ENCODE data around the gene UGT1A10. TPM values are rescaled to one million over a fixed set of nuclear protein-coding genes. Genes with fewer than 3 reads are reported as not detected.

Gene UGT1A10
- total and polyA plus RNA-seq, 2 of the 13 experiments (the other 11 are each of a cell fraction or from before 2014, with no cell fraction given) = not detected

GRCh38 chr2:233658610-233659009, 22.4 kb downstream of the UGT1A10 start:
- no peak overlapping the region for H3K27ac ChIP-seq (ENCODE audit: extremely low read length, insufficient read depth, low read length)
- in situ Hi-C loops (cut with HindIII; ENCODE audit: extremely low pct_ligation_motif_present, low pct_unique_long_range_greater_than_20kb) (no loop called here), intact Hi-C loops (cut with micrococcal nuclease; ENCODE audit: unreplicated experiment) (no loop called here)
- H3K9ac ChIP-seq (ENCODE audit: insufficient read depth, low read depth, low read length) = no peak overlapping the region
- H4K20me1 ChIP-seq (ENCODE audit: insufficient read depth, low read length) = no peaks in the 10 kb centered on the region
- BruUV-seq (replicated peaks) = no TSS peak
- no peak for TF ChIP-seq ZNF883 (CRISPR knock-in tag; IDR thresholded peaks at IDR 0.05; ENCODE audit: not compliant biosample characterization)
- H3K36me3 ChIP-seq (replicated peaks in 1 of 2; ENCODE audit: control insufficient read depth in 1 of 2, insufficient read depth in 2 of 2, low read length in 2 of 2) = no peaks in the 10 kb centered on the region
- no peak for ATAC-seq
- CTCF ChIA-PET (ENCODE audit: low intra/inter-chr PET ratio, low total read pairs) = no interaction called here
- FAIRE-seq = no peak
- H3K79me2 ChIP-seq (ENCODE audit: insufficient read depth, low read length) = no peaks in the 10 kb centered on the region
- POLR2A ChIA-PET = no interaction called here
- no peak overlapping the region for H3K4me3 ChIP-seq (replicated peaks in 1 of 3; ENCODE audit: insufficient read depth in 1 of 3, low read depth in 2 of 3, low read length in 3 of 3)
- no peak overlapping the region for H3K4me2 ChIP-seq (ENCODE audit: low read depth, low read length)
- no peaks in the 10 kb centered on the region for H3K4me1 ChIP-seq (ENCODE audit: insufficient read depth, low read length)
- no peaks in the 10 kb centered on the region for H3K9me3 ChIP-seq (ENCODE audit: low read length)
- no peaks in the 10 kb centered on the region for H3K27me3 ChIP-seq (ENCODE audit: control insufficient read depth in 1 of 2, insufficient read depth in 2 of 2, low read length in 2 of 2)
- H2AFZ ChIP-seq (ENCODE audit: low read length) = no peak overlapping the region
- DNase-seq (ENCODE audit: low spot score) = no peak

GRCh38 chr2:233663911-233664310, 27.7 kb downstream of the UGT1A10 start:
- 0% methylated on average over 1 of the region's 1 CpG for WGBS (ENCODE audit: low lambda C conversion rate)
- Histone ChIP-seq H3K79me2 (ENCODE audit: insufficient read depth, low read length) (no peaks in the 10 kb centered on the region), H3K4me3 (replicated peaks in 1 of 3; ENCODE audit: insufficient read depth in 1 of 3, low read depth in 2 of 3, low read length in 3 of 3) (no peak overlapping the region), H3K27me3 (ENCODE audit: control insufficient read depth in 1 of 2, insufficient read depth in 2 of 2, low read length in 2 of 2) (no peaks in the 10 kb centered on the region), H3K4me1 (ENCODE audit: insufficient read depth, low read length) (no peaks in the 10 kb centered on the region), H2AFZ (ENCODE audit: low read length) (no peak overlapping the region), H3K9ac (ENCODE audit: insufficient read depth, low read depth, low read length) (no peak overlapping the region), H3K27ac (ENCODE audit: extremely low read length, insufficient read depth, low read length) (no peak overlapping the region), H3K4me2 (ENCODE audit: low read depth, low read length) (no peak overlapping the region), H3K9me3 (ENCODE audit: low read length) (no peaks in the 10 kb centered on the region), H3K36me3 (replicated peaks in 1 of 2; ENCODE audit: control insufficient read depth in 1 of 2, insufficient read depth in 2 of 2, low read length in 2 of 2) (no peaks in the 10 kb centered on the region), H4K20me1 (ENCODE audit: insufficient read depth, low read length) (no peaks in the 10 kb centered on the region)
- no peak for ATAC-seq
- intact Hi-C loops (cut with micrococcal nuclease; ENCODE audit: unreplicated experiment) = no loop called here
- DNase-seq (ENCODE audit: low spot score) = no peak
- no TSS peak for BruUV-seq (replicated peaks)
- ChIA-PET CTCF (ENCODE audit: low intra/inter-chr PET ratio, low total read pairs) (no interaction called here), POLR2A (no interaction called here)
- FAIRE-seq = no peak
- in situ Hi-C loops (cut with HindIII; ENCODE audit: extremely low pct_ligation_motif_present, low pct_unique_long_range_greater_than_20kb) = no loop called here
- TF ChIP-seq POLR2G (IDR thresholded peaks at IDR 0.05; ENCODE audit: low read depth, low read length) = no peak
- TF ChIP-seq KMT2A (CRISPR knock-in tag; IDR thresholded peaks at IDR 0.05) = no peak
- TF ChIP-seq SALL2 (CRISPR knock-in tag; IDR thresholded peaks at IDR 0.05) = no peak
- TF ChIP-seq, protein P1, sequence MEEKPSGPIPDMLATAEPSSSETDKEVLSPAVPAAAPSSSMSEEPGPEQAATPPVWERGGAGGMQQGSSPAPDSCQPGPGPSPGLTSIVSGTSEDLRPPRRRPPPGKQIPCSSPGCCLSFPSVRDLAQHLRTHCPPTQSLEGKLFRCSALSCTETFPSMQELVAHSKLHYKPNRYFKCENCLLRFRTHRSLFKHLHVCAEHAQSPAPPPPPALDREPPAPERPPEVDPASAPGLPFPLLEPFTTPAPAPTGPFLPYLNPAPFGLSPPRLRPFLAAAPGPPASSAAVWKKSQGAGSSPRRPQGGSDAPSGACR (CRISPR knock-in tag; IDR thresholded peaks at IDR 0.05) = no peak
- TF ChIP-seq NR1H2 (CRISPR knock-in tag; IDR thresholded peaks at IDR 0.05; ENCODE audit: borderline replicate concordance, low read depth) = no peak
- no peak for TF ChIP-seq RARG (CRISPR knock-in tag; IDR thresholded peaks at IDR 0.05; ENCODE audit: low read depth)
- TF ChIP-seq ZNF747 (CRISPR knock-in tag; IDR thresholded peaks at IDR 0.05; ENCODE audit: borderline replicate concordance) = no peak
- no peak for TF ChIP-seq KDM5A (IDR thresholded peaks at IDR 0.05; ENCODE audit: borderline replicate concordance, low read length)
- no peak for TF ChIP-seq ZNF329 (CRISPR knock-in tag; IDR thresholded peaks at IDR 0.05; ENCODE audit: low read depth)
- no peak for TF ChIP-seq POLR2AphosphoS5 (IDR thresholded peaks at IDR 0.05; ENCODE audit: low read depth, low read length)
- TF ChIP-seq ZNF142 (CRISPR knock-in tag; IDR thresholded peaks at IDR 0.05) = no peak
- no peak for TF ChIP-seq EEA1 (CRISPR knock-in tag; IDR thresholded peaks at IDR 0.05; ENCODE audit: borderline replicate concordance)
- no peak for TF ChIP-seq ARNT (IDR thresholded peaks at IDR 0.05)
